Astrocyte (in vitro differentiated cells and primary cell): ENCODE results near the gene OR51V1.

ENCODE experiments used
- CTCF ChIP-seq: IDR thresholded peaks from 2 replicates; pipeline ENCODE4 v1.5.1; 2011; ENCODE audit warnings: low read depth, mild to moderate bottlenecking, inconsistent platforms, low read length, moderate library complexity; ENCODE audit not compliant: insufficient read depth
- EZH2 ChIP-seq: IDR thresholded peaks from 2 replicates; pipeline ENCODE4 v1.6.1; 2012; ENCODE audit warnings: mild to moderate bottlenecking, low read length, inconsistent platforms; ENCODE audit not compliant: insufficient read depth

- no peak for TF ChIP-seq EZH2
- no peak for TF ChIP-seq CTCF
Measured at GRCh38 chr11:5200582-5200981, at the start of gene OR51V1.
